Esophagus muscularis mucosa (tissue), 4 donors: ENCODE results near the gene TTC39B. TPM values are rescaled to one million over a fixed set of nuclear protein-coding genes. Genes with fewer than 3 reads are reported as not detected.

Source experiments
- DNase-seq: peaks from one replicate; pipeline ENCODE4 v3.0.0-alpha.2; 2017; ENCODE audit errors: extremely low spot score
- H3K27ac ChIP-seq, 4 donors: fragments of 200-600 bp; sonication (generic); replicated peaks in 1 of 4; 1 replicate in 3 of 4; 2 replicates in 1 of 4; pipeline ENCODE4 v1.5.1; 2016 to 2019; ENCODE audit warnings: mild to moderate bottlenecking in 1 of 4
- H3K27me3 ChIP-seq, 4 donors: fragments of 200-600 bp; sonication (generic); one replicate each; pipeline versions ENCODE4 v1.5.1 to v1.6.0; 2016 to 2019
- H3K36me3 ChIP-seq, 4 donors: fragments of 200-600 bp; sonication (generic); one replicate each; pipeline ENCODE4 v1.5.1; 2016 to 2019
- H3K4me1 ChIP-seq, 4 donors: fragments of 200-600 bp; sonication (generic); one replicate each; pipeline ENCODE4 v1.5.1; 2016 to 2019
- H3K4me3 ChIP-seq, 4 donors: fragments of 200-600 bp; sonication (generic); 1 replicate in 2 of 4; 2 replicates in 2 of 4; pipeline ENCODE4 v1.5.1; 2016 to 2019; ENCODE audit warnings: mild to moderate bottlenecking in 4 of 4, moderate library complexity in 1 of 4
- H3K9me3 ChIP-seq, 4 donors: fragments of 200-600 bp; sonication (generic); 1 replicate in 3 of 4; 2 replicates in 1 of 4; pipeline ENCODE4 v1.5.1; 2016 to 2019
- EP300 ChIP-seq: sonication (generic); formaldehyde crosslinking; IDR thresholded peaks from one replicate; pipeline ENCODE4 v1.6.1; 2017; ENCODE audit warnings: antibody characterized with exemption
- POLR2A ChIP-seq: fragments of 450-650 bp; IDR thresholded peaks from one replicate; pipeline ENCODE4 v1.6.1; 2017; ENCODE audit warnings: antibody characterized with exemption, moderate library complexity, mild to moderate bottlenecking, low read depth
- POLR2AphosphoS5 ChIP-seq, 2 donors: sonication (generic); formaldehyde crosslinking; IDR thresholded peaks; one replicate each; pipeline ENCODE4 v1.6.1; 2017; ENCODE audit warnings: antibody characterized with exemption in 2 of 2
- WGBS: methylation state at CpG from one replicate; pipeline ENCODE4 v1.1.5; 2018; 5-methylcytosine and 5-hydroxymethylcytosine counted together
- intact Hi-C: fragments of 100-400 bp; cut with DNase I; formaldehyde crosslinking; loops from one replicate; pipeline ENCODE4 v1.15.1; 2023
- total RNA-seq, 4 donors: library from RNA; depleted of rRNA; stranded (reverse); fragments of >200 nt; gene quantifications; one replicate each; pipeline versions ENCODE4 v1.1.0 to v1.2.1, GENCODE V29; 2016
- TF ChIP-seq, protein P1 (sequence below), 3 experiments: fragments of 200-600 bp in 2 of 3; fragments of 450-650 bp in 1 of 3; sonication (generic) in 2 of 3; IDR thresholded peaks; one replicate each; pipeline ENCODE4 v1.5.1; 2017 to 2019; ENCODE audit warnings: antibody characterized with exemption in 3 of 3, mild to moderate bottlenecking in 2 of 3, moderate library complexity in 1 of 3

TTC39B gene
- total RNA-seq, 4 donors from 2014 or later: 8.3 to 13.4 (median 10.9) TPM

DNA sequence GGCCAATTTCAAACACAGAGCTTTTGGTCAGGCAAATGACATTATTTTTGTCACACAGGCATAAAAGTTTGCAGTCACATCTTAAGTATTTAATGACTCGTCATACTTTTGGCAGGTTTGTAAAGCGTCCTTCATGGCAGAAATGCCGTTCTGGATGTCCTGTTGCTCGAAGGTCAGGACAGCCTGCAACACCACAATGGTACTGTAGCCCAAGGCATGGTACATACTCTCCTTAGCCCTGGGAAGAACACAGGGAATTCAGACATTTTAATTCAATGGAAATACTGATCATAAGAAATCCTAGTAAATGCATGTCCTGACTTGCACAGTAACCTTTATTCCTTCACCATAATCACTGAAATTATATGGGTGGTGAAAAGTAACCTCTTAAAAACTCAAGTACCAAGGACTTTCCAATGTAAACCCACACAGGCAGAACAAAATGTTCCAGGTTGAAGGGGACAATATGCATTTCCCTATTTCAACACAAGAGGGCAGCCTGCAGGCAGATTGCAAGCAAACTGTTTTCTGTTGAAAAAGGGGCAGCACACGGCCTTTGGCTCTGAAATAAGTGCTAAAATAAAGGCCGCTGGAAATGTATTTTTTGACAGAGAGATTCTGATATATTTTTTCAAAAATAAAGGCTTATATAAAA, 95.7 kb downstream of the TTC39B start:
- WGBS: 53% methylated on average over 6 of the region's 6 CpGs
- TF ChIP-seq, protein P1, sequence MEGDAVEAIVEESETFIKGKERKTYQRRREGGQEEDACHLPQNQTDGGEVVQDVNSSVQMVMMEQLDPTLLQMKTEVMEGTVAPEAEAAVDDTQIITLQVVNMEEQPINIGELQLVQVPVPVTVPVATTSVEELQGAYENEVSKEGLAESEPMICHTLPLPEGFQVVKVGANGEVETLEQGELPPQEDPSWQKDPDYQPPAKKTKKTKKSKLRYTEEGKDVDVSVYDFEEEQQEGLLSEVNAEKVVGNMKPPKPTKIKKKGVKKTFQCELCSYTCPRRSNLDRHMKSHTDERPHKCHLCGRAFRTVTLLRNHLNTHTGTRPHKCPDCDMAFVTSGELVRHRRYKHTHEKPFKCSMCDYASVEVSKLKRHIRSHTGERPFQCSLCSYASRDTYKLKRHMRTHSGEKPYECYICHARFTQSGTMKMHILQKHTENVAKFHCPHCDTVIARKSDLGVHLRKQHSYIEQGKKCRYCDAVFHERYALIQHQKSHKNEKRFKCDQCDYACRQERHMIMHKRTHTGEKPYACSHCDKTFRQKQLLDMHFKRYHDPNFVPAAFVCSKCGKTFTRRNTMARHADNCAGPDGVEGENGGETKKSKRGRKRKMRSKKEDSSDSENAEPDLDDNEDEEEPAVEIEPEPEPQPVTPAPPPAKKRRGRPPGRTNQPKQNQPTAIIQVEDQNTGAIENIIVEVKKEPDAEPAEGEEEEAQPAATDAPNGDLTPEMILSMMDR (IDR thresholded peaks at IDR 0.05): peak; percentile 91 to 96 (median 93)
- TF ChIP-seq POLR2AphosphoS5 (IDR thresholded peaks at IDR 0.05) (peak in 1 of 2 donors; percentile 58), EP300 (no peak)

DNA sequence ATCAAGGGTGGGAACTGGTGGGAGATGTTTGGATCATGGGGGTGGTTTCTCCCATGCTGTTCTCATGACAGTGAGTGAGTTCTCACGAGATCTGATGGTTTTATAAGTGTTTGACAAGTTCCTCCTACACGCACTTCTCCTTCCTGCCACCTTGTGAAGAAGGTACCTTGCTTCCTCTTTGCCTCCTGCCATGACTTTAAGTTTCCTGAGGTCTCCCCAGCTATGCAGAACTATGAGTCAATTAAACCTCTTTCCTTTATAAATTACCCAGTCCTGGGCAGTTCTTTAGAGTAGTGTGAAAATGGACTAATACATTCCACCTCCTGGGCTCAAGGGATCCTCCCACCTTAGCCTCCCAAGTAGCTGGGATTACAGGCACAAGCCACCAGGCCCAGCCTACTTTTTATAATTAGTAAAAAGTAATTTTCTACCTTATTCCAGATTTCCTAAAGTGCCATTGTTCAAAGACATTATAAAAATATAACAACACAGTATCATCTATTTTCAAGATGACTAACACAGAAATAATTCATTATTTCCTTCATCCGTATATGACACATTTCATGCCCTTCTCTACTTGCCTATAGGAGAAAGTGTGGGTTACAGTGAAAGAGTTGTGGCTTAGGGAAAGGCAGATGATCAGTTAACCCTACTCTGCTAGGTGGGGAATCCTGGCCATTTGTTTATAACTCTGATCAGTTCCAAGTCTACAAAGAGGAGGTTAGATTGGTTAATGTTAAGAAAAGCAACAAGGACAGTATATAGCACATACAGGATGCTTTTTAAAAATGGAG, 99.9 kb downstream of the TTC39B start:
- Histone ChIP-seq H3K27me3 (no peaks in the 10 kb centered on the region), H3K36me3 (peaks cover 0 to 37% (median 4%) of the 10 kb centered on the region in 4 donors), H3K27ac (no peak overlapping the region), H3K4me1 (peaks cover 12 to 23% (median 19%) of the 10 kb centered on the region in 4 donors), H3K9me3 (no peaks in the 10 kb centered on the region), H3K4me3 (no peak overlapping the region)
- intact Hi-C loops: no loop called here
- 92% methylated on average over 3 of the region's 3 CpGs for WGBS
- DNase-seq: no peak
- TF ChIP-seq POLR2AphosphoS5 (IDR thresholded peaks at IDR 0.05): no peak
- TF ChIP-seq, protein P1 (IDR thresholded peaks at IDR 0.05): no peak
- no peak for TF ChIP-seq POLR2A
- no peak for TF ChIP-seq EP300

More for the DNA sequence above, 95.7 kb downstream of the TTC39B start:
- Histone ChIP-seq H3K4me1 (peaks cover 12 to 19% (median 14%) of the 10 kb centered on the region in 4 donors), H3K36me3 (peaks cover 0 to 17% (median 4%) of the 10 kb centered on the region in 4 donors), H3K27me3 (no peaks in the 10 kb centered on the region), H3K4me3 (no peak overlapping the region), H3K9me3 (no peaks in the 10 kb centered on the region), H3K27ac (peak overlapping the region; percentile 19 to 67 (median 42))
- DNase-seq: no peak
- intact Hi-C loops: loop anchor here (5.0 kb wide), 3 partner anchors 96 to 396 kb away; partner anchors contain the start of gene TTC39B

DNA sequence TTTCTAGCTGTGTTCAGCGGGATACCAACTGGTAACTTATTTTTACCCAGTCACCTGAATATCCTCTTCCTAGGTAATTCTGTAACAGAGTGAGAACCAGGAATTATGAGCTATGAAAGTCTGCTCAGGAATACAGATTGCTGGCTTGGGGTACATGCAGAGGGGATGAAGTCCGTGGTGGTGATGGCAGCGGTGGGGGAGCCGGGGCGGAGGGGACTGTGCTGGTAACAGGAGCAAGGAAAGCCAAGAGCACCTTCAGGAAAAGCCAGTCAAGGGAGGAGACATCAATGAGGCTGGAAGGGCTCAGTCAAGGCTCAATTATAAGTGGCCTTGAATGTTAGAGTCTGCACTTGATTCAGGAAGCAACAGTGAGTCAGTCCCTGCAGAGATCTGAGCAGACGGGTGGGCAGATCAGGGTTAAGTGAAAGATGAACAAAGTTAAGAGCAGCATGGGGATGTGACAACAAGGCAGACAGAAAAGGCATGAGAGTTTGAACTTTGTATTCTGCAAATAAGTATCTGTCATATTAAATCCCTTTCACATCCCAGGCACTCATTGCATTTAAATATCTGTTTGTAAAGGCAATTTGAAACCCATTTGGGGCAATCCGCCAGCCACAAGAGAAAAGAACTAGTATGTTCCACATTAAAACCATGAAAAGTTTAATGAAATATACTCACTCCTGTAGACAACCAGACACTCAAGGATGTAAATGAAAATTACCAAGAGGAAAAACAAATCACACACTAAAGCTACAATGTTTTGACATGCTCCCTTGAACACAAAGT, 101.2 kb downstream of the TTC39B start:
- Histone ChIP-seq H3K27me3 (no peaks in the 10 kb centered on the region), H3K4me1 (peaks cover 0 to 11% (median 8%) of the 10 kb centered on the region in 4 donors), H3K36me3 (peaks cover 0 to 46% (median 4%) of the 10 kb centered on the region in 4 donors), H3K27ac (no peak overlapping the region), H3K4me3 (no peak overlapping the region), H3K9me3 (no peaks in the 10 kb centered on the region)
- intact Hi-C loops: no loop called here
- TF ChIP-seq EP300: no peak
- no peak for TF ChIP-seq POLR2AphosphoS5 (IDR thresholded peaks at IDR 0.05)
- TF ChIP-seq, protein P1 (IDR thresholded peaks at IDR 0.05): no peak
- no peak for TF ChIP-seq POLR2A
- 78% methylated on average over 7 of the region's 7 CpGs for WGBS
- no peak for DNase-seq

DNA sequence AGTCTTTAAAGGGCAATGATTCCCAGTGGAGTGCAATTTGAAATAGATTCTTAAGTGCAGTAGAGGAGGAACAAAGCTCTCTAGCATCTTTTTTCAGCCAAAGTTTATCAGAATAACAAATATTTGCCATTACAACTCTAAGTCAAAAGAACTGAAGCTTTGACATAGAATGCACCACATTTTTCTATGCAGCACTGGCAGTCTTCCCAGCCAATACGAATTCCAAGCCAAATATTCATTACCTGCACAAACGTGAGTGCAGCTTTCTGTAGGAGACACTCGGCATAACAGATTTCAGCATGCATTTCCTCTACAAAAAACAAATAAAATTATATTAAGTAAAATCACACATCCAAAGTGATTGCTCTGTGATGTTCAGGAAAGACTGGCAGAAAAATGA, 103.4 kb downstream of the TTC39B start:
- TF ChIP-seq POLR2AphosphoS5 (IDR thresholded peaks at IDR 0.05) (no peak), POLR2A (no peak), EP300 (no peak)
- TF ChIP-seq, protein P1 (IDR thresholded peaks at IDR 0.05): no peak
- DNase-seq: no peak
- Histone ChIP-seq H3K4me3 (no peak overlapping the region), H3K4me1 (peaks cover 0 to 11% (median 8%) of the 10 kb centered on the region in 4 donors), H3K27ac (no peak overlapping the region), H3K36me3 (peaks cover 0 to 36% (median 2%) of the 10 kb centered on the region in 4 donors), H3K9me3 (no peaks in the 10 kb centered on the region), H3K27me3 (no peaks in the 10 kb centered on the region)
- intact Hi-C loops: no loop called here
- 61% methylated on average over 3 of the region's 3 CpGs for WGBS
